ENCODE results near the gene NSUN2. TPM values are rescaled to one million over a fixed set of nuclear protein-coding genes. Genes with fewer than 3 reads are reported as not detected.

The NSUN2 gene
- total and polyA plus RNA-seq, 2 of the 4 experiments (the other 2 are of a cell fraction) = 51.1 to 61.1 TPM

DNA sequence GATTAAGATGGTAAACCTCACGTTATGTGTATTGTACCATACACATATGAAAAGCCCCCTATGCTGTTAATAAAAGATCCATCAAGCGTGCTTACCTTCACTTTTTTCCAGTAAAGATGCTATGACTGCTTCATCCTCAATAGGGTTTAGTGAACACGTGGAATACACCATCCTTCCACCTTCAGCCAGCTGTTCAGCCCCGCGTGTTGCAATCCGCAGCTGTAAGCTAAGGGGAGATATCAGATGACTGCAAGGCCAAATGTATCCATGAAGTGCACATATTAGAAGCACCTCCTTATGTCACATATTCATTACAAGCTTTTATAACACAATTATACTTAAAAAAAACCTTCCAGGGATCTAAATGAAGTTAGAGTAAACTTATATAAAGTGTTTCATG, 16.2 kb downstream of the NSUN2 start:
- H3K36me3 ChIP-seq (ENCODE audit: control insufficient read depth, insufficient read depth, low read length) = peaks cover 61% of the 10 kb centered on the region
- H3K9me3 ChIP-seq (ENCODE audit: control insufficient read depth, insufficient read depth, low read length) = no peaks in the 10 kb centered on the region
- no peaks in the 10 kb centered on the region for H3K9me1 ChIP-seq (ENCODE audit: insufficient read depth, low read length)
- no peak overlapping the region for H3K9ac ChIP-seq (ENCODE audit: low read depth, low read length)
- TF ChIP-seq CHD1 (IDR thresholded peaks at IDR 0.05; ENCODE audit: low read depth, low read length) = no peak
- no peak for TF ChIP-seq SMC3 (IDR thresholded peaks at IDR 0.05; ENCODE audit: low read depth, low read length)
- TF ChIP-seq, protein P1, sequence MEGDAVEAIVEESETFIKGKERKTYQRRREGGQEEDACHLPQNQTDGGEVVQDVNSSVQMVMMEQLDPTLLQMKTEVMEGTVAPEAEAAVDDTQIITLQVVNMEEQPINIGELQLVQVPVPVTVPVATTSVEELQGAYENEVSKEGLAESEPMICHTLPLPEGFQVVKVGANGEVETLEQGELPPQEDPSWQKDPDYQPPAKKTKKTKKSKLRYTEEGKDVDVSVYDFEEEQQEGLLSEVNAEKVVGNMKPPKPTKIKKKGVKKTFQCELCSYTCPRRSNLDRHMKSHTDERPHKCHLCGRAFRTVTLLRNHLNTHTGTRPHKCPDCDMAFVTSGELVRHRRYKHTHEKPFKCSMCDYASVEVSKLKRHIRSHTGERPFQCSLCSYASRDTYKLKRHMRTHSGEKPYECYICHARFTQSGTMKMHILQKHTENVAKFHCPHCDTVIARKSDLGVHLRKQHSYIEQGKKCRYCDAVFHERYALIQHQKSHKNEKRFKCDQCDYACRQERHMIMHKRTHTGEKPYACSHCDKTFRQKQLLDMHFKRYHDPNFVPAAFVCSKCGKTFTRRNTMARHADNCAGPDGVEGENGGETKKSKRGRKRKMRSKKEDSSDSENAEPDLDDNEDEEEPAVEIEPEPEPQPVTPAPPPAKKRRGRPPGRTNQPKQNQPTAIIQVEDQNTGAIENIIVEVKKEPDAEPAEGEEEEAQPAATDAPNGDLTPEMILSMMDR (conservative IDR thresholded peaks at IDR 0.05; ENCODE audit: low read depth, low read length) = no peak
- TF ChIP-seq, protein P2, sequence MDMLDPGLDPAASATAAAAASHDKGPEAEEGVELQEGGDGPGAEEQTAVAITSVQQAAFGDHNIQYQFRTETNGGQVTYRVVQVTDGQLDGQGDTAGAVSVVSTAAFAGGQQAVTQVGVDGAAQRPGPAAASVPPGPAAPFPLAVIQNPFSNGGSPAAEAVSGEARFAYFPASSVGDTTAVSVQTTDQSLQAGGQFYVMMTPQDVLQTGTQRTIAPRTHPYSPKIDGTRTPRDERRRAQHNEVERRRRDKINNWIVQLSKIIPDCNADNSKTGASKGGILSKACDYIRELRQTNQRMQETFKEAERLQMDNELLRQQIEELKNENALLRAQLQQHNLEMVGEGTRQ (IDR thresholded peaks at IDR 0.05; ENCODE audit: low read depth, low read length) = no peak
- no peak for TF ChIP-seq RAD21 (IDR thresholded peaks at IDR 0.05; ENCODE audit: low read length)
- TF ChIP-seq, protein P3, sequence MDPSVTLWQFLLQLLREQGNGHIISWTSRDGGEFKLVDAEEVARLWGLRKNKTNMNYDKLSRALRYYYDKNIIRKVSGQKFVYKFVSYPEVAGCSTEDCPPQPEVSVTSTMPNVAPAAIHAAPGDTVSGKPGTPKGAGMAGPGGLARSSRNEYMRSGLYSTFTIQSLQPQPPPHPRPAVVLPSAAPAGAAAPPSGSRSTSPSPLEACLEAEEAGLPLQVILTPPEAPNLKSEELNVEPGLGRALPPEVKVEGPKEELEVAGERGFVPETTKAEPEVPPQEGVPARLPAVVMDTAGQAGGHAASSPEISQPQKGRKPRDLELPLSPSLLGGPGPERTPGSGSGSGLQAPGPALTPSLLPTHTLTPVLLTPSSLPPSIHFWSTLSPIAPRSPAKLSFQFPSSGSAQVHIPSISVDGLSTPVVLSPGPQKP (IDR thresholded peaks at IDR 0.05; ENCODE audit: borderline replicate concordance, low read depth, low read length) = no peak
- TF ChIP-seq FOS (IDR thresholded peaks at IDR 0.05; ENCODE audit: low read depth, low read length) = no peak
- no TSS peak for BruUV-seq (replicated peaks)
- H3K56ac ChIP-seq (ENCODE audit: extremely low read depth, insufficient read depth, low read length) = no peak overlapping the region
- no CpG with 5 or more reads among the region's 6 CpGs for WGBS, 2 experiments (ENCODE audit: extremely low coverage in 2 of 2, insufficient read length in 1 of 2)
- H2BK5ac ChIP-seq (ENCODE audit: low read depth, low read length, poor library complexity, severe bottlenecking) = no peak overlapping the region
- H3K23ac ChIP-seq (ENCODE audit: low read depth, low read length) = no peak overlapping the region
- no peak overlapping the region for H2AK9ac ChIP-seq (replicated peaks; ENCODE audit: low read depth, low read length, poor library complexity)
- intact Hi-C loops (cut with micrococcal nuclease) (loop anchor here (5.0 kb wide), 1 partner anchor 131 kb away; no protein-coding TSS in a partner anchor), dilution Hi-C loops (cut with HindIII; ENCODE audit: low sequenced_read_pairs, unreplicated experiment) (no loop called here), in situ Hi-C loops (cut with MboI; ENCODE audit: low sequenced_read_pairs) (no loop called here)
- H3K4ac ChIP-seq (ENCODE audit: low read depth, low read length) = no peak overlapping the region
- H4K8ac ChIP-seq (ENCODE audit: low read depth in 2 of 2, low read length in 2 of 2) = no peak overlapping the region
- H3K14ac ChIP-seq (replicated peaks; ENCODE audit: low read depth, low read length) = no peak overlapping the region
- peaks cover 18 to 30% of the 10 kb centered on the region in 2 experiments for H3K79me1 ChIP-seq (ENCODE audit: low read depth in 1 of 2, low read length in 2 of 2)
- H3K4me2 ChIP-seq (ENCODE audit: low read depth, low read length) = no peak overlapping the region
- peaks cover 37% of the 10 kb centered on the region for H4K20me1 ChIP-seq (ENCODE audit: insufficient read depth, low read length)
- DNase-seq (no peak), ATAC-seq (ENCODE audit: low read depth) (no peak)
- no peak overlapping the region for H4K5ac ChIP-seq (ENCODE audit: low read depth, low read length)
- H2AK5ac ChIP-seq (ENCODE audit: low read depth, low read length) = no peak overlapping the region
- no peaks in the 10 kb centered on the region for H3K4me1 ChIP-seq (ENCODE audit: control insufficient read depth, insufficient read depth, low read length)
- H2BK15ac ChIP-seq (ENCODE audit: low read depth, low read length) = no peak overlapping the region
- H3K18ac ChIP-seq (ENCODE audit: low read depth, low read length) = no peak overlapping the region
- no peak overlapping the region for H3K27ac ChIP-seq (ENCODE audit: insufficient read depth, low read length)
- ChIA-PET POLR2A (ENCODE audit: unreplicated experiment) (no interaction called here), CTCF (no interaction called here)
- H2BK120ac ChIP-seq (ENCODE audit: low read depth, low read length) = no peak overlapping the region
- H2BK20ac ChIP-seq (ENCODE audit: low read depth, low read length) = no peak overlapping the region
- no peak overlapping the region for H2AFZ ChIP-seq (replicated peaks; ENCODE audit: low read length, poor library complexity)
- no peak overlapping the region for H4K91ac ChIP-seq (ENCODE audit: insufficient read depth, low read depth, low read length)
- H3K27me3 ChIP-seq (ENCODE audit: control insufficient read depth, insufficient read depth, low read length) = no peaks in the 10 kb centered on the region
- H3K4me3 ChIP-seq (ENCODE audit: insufficient read depth, low read depth, low read length) = no peak overlapping the region
